HG03439 (cell line): ENCODE data around the gene GALNT1.

Experiments used
- ATAC-seq: cut with Tn5 transposase; IDR thresholded peaks from one replicate; pipeline ENCODE4 v1.9.1; 2021; ENCODE audit warnings: mild to moderate bottlenecking, moderate library complexity; ENCODE audit not compliant: unreplicated experiment

The GALNT1 gene

GRCh38 chr18:35662293-35663062, 80.9 kb downstream of the GALNT1 start:
- ATAC-seq, result no peak

GRCh38 chr18:35671966-35672603, 90.5 kb downstream of the GALNT1 start:
- ATAC-seq, result no peak

- no peak for ATAC-seq
Observed at GRCh38 chr18:35672897-35673296, 91.4 kb downstream of the GALNT1 start.

GRCh38 chr18:35673682-35674081, 92.1 kb downstream of the GALNT1 start:
- no peak for ATAC-seq

GRCh38 chr18:35680139-35680551, 98.6 kb downstream of the GALNT1 start:
- no peak for ATAC-seq

- ATAC-seq, result no peak
Observed at GRCh38 chr18:35682281-35682867, 100.8 kb downstream of the GALNT1 start.

GRCh38 chr18:35683021-35683420, 101.5 kb downstream of the GALNT1 start:
- ATAC-seq, result no peak

GRCh38 chr18:35688757-35689156, 107.2 kb downstream of the GALNT1 start:
- ATAC-seq, result peak; percentile 98

GRCh38 chr18:35689728-35690127, 108.2 kb downstream of the GALNT1 start:
- ATAC-seq, result no peak

- ATAC-seq, result no peak
Observed at GRCh38 chr18:35691625-35692024, 110.1 kb downstream of the GALNT1 start.

- no peak for ATAC-seq
Observed at GRCh38 chr18:35692866-35693265, 111.3 kb downstream of the GALNT1 start.

GRCh38 chr18:35693829-35694228, 112.3 kb downstream of the GALNT1 start:
- no peak for ATAC-seq

GRCh38 chr18:35694808-35695207, 113.3 kb downstream of the GALNT1 start:
- ATAC-seq, result no peak

GRCh38 chr18:35695384-35695783, 113.8 kb downstream of the GALNT1 start:
- ATAC-seq, result no peak

- ATAC-seq, result no peak
Observed at GRCh38 chr18:35695803-35696202, 114.3 kb downstream of the GALNT1 start.

GRCh38 chr18:35696307-35696706, 114.8 kb downstream of the GALNT1 start:
- ATAC-seq, result no peak

- ATAC-seq, result no peak
Observed at GRCh38 chr18:35697869-35698268, 116.3 kb downstream of the GALNT1 start.

GRCh38 chr18:35703043-35703688, 121.6 kb downstream of the GALNT1 start:
- no peak for ATAC-seq

- ATAC-seq, result no peak
Observed at GRCh38 chr18:35705988-35706387, 124.4 kb downstream of the GALNT1 start.

- ATAC-seq, result no peak
Observed at GRCh38 chr18:35707247-35707646, 125.7 kb downstream of the GALNT1 start.

- no peak for ATAC-seq
Observed at GRCh38 chr18:35707674-35708073, 126.1 kb downstream of the GALNT1 start.

GRCh38 chr18:35710581-35710980, 129.0 kb downstream of the GALNT1 start:
- no peak for ATAC-seq
